HL-60 (cell line): ENCODE data around the gene ESPN.

Experiments used
- DNase-seq, 2 experiments: peaks; one replicate each; pipeline ENCODE4 v3.0.0-alpha.2; 2010 to 2020; ENCODE audit warnings: low read depth in 1 of 2, low spot score in 1 of 2
- H3K27ac ChIP-seq: fragments of 250-450 bp; sonication (Bioruptor Pico); replicated peaks from 2 replicates; pipeline ENCODE4 v1.5.1; 2020; ENCODE audit warnings: mild to moderate bottlenecking, moderate library complexity
- H3K27me3 ChIP-seq: fragments of 250-450 bp; sonication (Bioruptor Pico); 2 replicates; pipeline ENCODE4 v1.5.1; 2021; ENCODE audit warnings: mild to moderate bottlenecking, moderate library complexity; ENCODE audit not compliant: insufficient read depth, poor library complexity, severe bottlenecking
- H3K4me3 ChIP-seq: replicated peaks from 2 replicates; pipeline ENCODE4 v1.5.1; 2011; ENCODE audit warnings: mild to moderate bottlenecking, control low read depth, low read length; ENCODE audit not compliant: insufficient read depth
- CTCF ChIP-seq: IDR thresholded peaks from one replicate; pipeline ENCODE4 v1.5.1; 2011; ENCODE audit warnings: low read length, control low read depth, inconsistent platforms; ENCODE audit not compliant: insufficient read depth
- GABPA ChIP-seq: IDR thresholded peaks from 2 replicates; pipeline ENCODE4 v1.6.1; 2012; ENCODE audit warnings: low read depth
- POLR2AphosphoS5 ChIP-seq: IDR thresholded peaks from 2 replicates; pipeline ENCODE4 v1.6.1; 2012; ENCODE audit warnings: low read depth
- REST ChIP-seq: IDR thresholded peaks from 2 replicates; pipeline ENCODE4 v1.6.1; 2012; ENCODE audit warnings: low read depth; ENCODE audit not compliant: insufficient replicate concordance
- SPI1 ChIP-seq: IDR thresholded peaks from 2 replicates; pipeline ENCODE4 v1.6.1; 2012; ENCODE audit warnings: low read depth, mild to moderate bottlenecking, borderline replicate concordance

The ESPN gene

GRCh38 chr1:6496890-6497214 is 72.3 kb downstream of the ESPN start:
- no peak for DNase-seq
- no peak overlapping the region for H3K27ac ChIP-seq
- H3K4me3 ChIP-seq = no peak overlapping the region
- TF ChIP-seq CTCF = no peak
- peaks cover 54% of the 10 kb centered on the region for H3K27me3 ChIP-seq

- peak in 1 of 2 experiments; percentile 18 for DNase-seq
- no peak overlapping the region; the same call in 1 of the 2 replicates for H3K4me3 ChIP-seq
- no peak for TF ChIP-seq GABPA
- TF ChIP-seq SPI1 = no peak
- no peak for TF ChIP-seq CTCF
- TF ChIP-seq REST = no peak
- no peak for TF ChIP-seq POLR2AphosphoS5
- H3K27me3 ChIP-seq = peaks cover 51% of the 10 kb centered on the region
- H3K27ac ChIP-seq = no peak overlapping the region
Measured at GRCh38 chr1:6497215-6497866, 72.8 kb downstream of the ESPN start.

GRCh38 chr1:6497867-6498575 is 73.4 kb downstream of the ESPN start:
- no peak overlapping the region for H3K27ac ChIP-seq
- no peak overlapping the region for H3K4me3 ChIP-seq
- TF ChIP-seq CTCF = no peak
- no peak for TF ChIP-seq REST
- no peak for TF ChIP-seq SPI1
- no peak for TF ChIP-seq GABPA
- TF ChIP-seq POLR2AphosphoS5 = no peak
- no peak for DNase-seq
- H3K27me3 ChIP-seq = peaks cover 49% of the 10 kb centered on the region

GRCh38 chr1:6498576-6499111 is 74.1 kb downstream of the ESPN start:
- TF ChIP-seq POLR2AphosphoS5 (no peak), GABPA (no peak), REST (no peak), CTCF (no peak), SPI1 (no peak)
- Histone ChIP-seq H3K4me3 (no peak overlapping the region), H3K27me3 (peaks cover 44% of the 10 kb centered on the region), H3K27ac (no peak overlapping the region)
- DNase-seq = no peak
